HEK293 (cell line): ENCODE results near the gene GALT.

Experiments
- ATF2 ChIP-seq: fragments of 450-650 bp; formaldehyde crosslinking; IDR thresholded peaks from 2 replicates; pipeline ENCODE4 v1.5.1; 2016; ENCODE audit warnings: missing biosample characterization, missing genetic modification characterization, low read depth
- HOXA7 ChIP-seq: sonication (generic); formaldehyde crosslinking; IDR thresholded peaks from 2 replicates; pipeline ENCODE4 v1.8.1; 2022; ENCODE audit warnings: missing genetic modification reagents, borderline replicate concordance
- KLF1 ChIP-seq: fragments of 450-650 bp; formaldehyde crosslinking; IDR thresholded peaks from 2 replicates; pipeline ENCODE4 v1.5.1; 2016; ENCODE audit warnings: missing biosample characterization, missing genetic modification characterization
- KLF10 ChIP-seq: fragments of 450-650 bp; IDR thresholded peaks from 2 replicates; pipeline ENCODE4 v1.5.1; 2018; ENCODE audit warnings: missing biosample characterization, mild to moderate bottlenecking, missing genetic modification characterization
- KLF17 ChIP-seq: fragments of 450-650 bp; formaldehyde crosslinking; IDR thresholded peaks from 2 replicates; pipeline ENCODE4 v1.5.1; 2016; ENCODE audit warnings: missing biosample characterization, missing genetic modification characterization
- KLF9 ChIP-seq: fragments of 450-650 bp; formaldehyde crosslinking; IDR thresholded peaks from 2 replicates; pipeline ENCODE4 v1.5.1; 2016; ENCODE audit warnings: missing biosample characterization, missing genetic modification characterization, low read depth
- MEIS1 ChIP-seq: sonication (generic); formaldehyde crosslinking; IDR thresholded peaks from 2 replicates; pipeline ENCODE4 v1.8.1; 2022; ENCODE audit warnings: missing genetic modification reagents, mild to moderate bottlenecking, borderline replicate concordance
- PBX3 ChIP-seq: sonication (generic); formaldehyde crosslinking; IDR thresholded peaks from 2 replicates; pipeline ENCODE4 v1.8.1; 2022; ENCODE audit warnings: mild to moderate bottlenecking, moderate library complexity, missing genetic modification reagents
- SALL2 ChIP-seq: fragments of 450-650 bp; formaldehyde crosslinking; IDR thresholded peaks from 2 replicates; pipeline ENCODE4 v1.5.0; 2017; ENCODE audit warnings: missing biosample characterization, mild to moderate bottlenecking, missing genetic modification characterization, borderline replicate concordance
- SCRT1 ChIP-seq: fragments of 450-650 bp; formaldehyde crosslinking; IDR thresholded peaks from 2 replicates; pipeline ENCODE4 v1.5.1; 2016; ENCODE audit warnings: missing biosample characterization, missing genetic modification characterization, borderline replicate concordance
- ZIC2 ChIP-seq: fragments of 450-650 bp; formaldehyde crosslinking; IDR thresholded peaks from 2 replicates; pipeline ENCODE4 v1.5.1; 2016; ENCODE audit warnings: missing biosample characterization, missing genetic modification characterization
- ZNF155 ChIP-seq: fragments of 450-650 bp; formaldehyde crosslinking; IDR thresholded peaks from 2 replicates; pipeline ENCODE4 v1.5.1; 2016; ENCODE audit warnings: missing biosample characterization, missing genetic modification characterization
- ZNF175 ChIP-seq: fragments of 450-650 bp; formaldehyde crosslinking; IDR thresholded peaks from 2 replicates; pipeline ENCODE4 v1.5.1; 2016; ENCODE audit warnings: missing biosample characterization, missing genetic modification characterization
- ZNF311 ChIP-seq: fragments of 450-650 bp; formaldehyde crosslinking; IDR thresholded peaks from 2 replicates; pipeline ENCODE4 v1.5.1; 2017; ENCODE audit warnings: missing biosample characterization, missing genetic modification characterization, borderline replicate concordance
- ZNF362 ChIP-seq: fragments of 450-650 bp; formaldehyde crosslinking; IDR thresholded peaks from 2 replicates; pipeline ENCODE4 v1.5.1; 2016; ENCODE audit warnings: missing biosample characterization, missing genetic modification characterization
- ZNF521 ChIP-seq: fragments of 450-650 bp; formaldehyde crosslinking; IDR thresholded peaks from 2 replicates; pipeline ENCODE4 v1.5.1; 2017; ENCODE audit warnings: missing biosample characterization, mild to moderate bottlenecking, missing genetic modification characterization
- ZNF626 ChIP-seq: fragments of 450-650 bp; sonication (Bioruptor Pico); formaldehyde crosslinking; IDR thresholded peaks from 2 replicates; pipeline ENCODE4 v1.5.1; 2018; ENCODE audit warnings: missing biosample characterization, missing genetic modification characterization, inconsistent platforms
- ZNF707 ChIP-seq: fragments of 450-650 bp; formaldehyde crosslinking; IDR thresholded peaks from 2 replicates; pipeline ENCODE4 v1.5.1; 2016; ENCODE audit warnings: missing biosample characterization, missing genetic modification characterization
- ZNF768 ChIP-seq: fragments of 450-650 bp; formaldehyde crosslinking; IDR thresholded peaks from 2 replicates; pipeline ENCODE4 v1.5.1; 2018; ENCODE audit warnings: missing biosample characterization, mild to moderate bottlenecking, missing genetic modification characterization
- ZNF830 ChIP-seq: fragments of 450-650 bp; IDR thresholded peaks from 2 replicates; pipeline ENCODE4 v1.5.0; 2018; ENCODE audit warnings: missing biosample characterization, missing genetic modification characterization, low read depth, mild to moderate bottlenecking, moderate library complexity
- ZNF837 ChIP-seq: fragments of 450-650 bp; formaldehyde crosslinking; IDR thresholded peaks from 2 replicates; pipeline ENCODE4 v1.5.1; 2016; ENCODE audit warnings: missing biosample characterization, missing genetic modification characterization
- TF ChIP-seq, protein P1 (sequence below): fragments of 450-650 bp; formaldehyde crosslinking; IDR thresholded peaks from 2 replicates; pipeline ENCODE4 v1.5.1; 2016; ENCODE audit warnings: missing biosample characterization, missing genetic modification characterization
- TF ChIP-seq, protein P2 (sequence below): fragments of 450-650 bp; formaldehyde crosslinking; IDR thresholded peaks from 2 replicates; pipeline ENCODE4; 2016; ENCODE audit warnings: missing biosample characterization, missing genetic modification characterization
- TF ChIP-seq, protein P3 (sequence below): fragments of 450-650 bp; formaldehyde crosslinking; IDR thresholded peaks from 2 replicates; pipeline ENCODE4 v1.5.1; 2016; ENCODE audit warnings: missing biosample characterization, missing genetic modification characterization
- TF ChIP-seq, protein P4 (sequence below): fragments of 450-650 bp; formaldehyde crosslinking; IDR thresholded peaks from 2 replicates; pipeline ENCODE4 v1.5.1; 2016; ENCODE audit warnings: missing biosample characterization, missing genetic modification characterization, borderline replicate concordance
- TF ChIP-seq, protein P5 (sequence below): fragments of 450-650 bp; formaldehyde crosslinking; IDR thresholded peaks from 2 replicates; pipeline ENCODE4 v1.5.1; 2016; ENCODE audit warnings: missing biosample characterization, missing genetic modification characterization

GALT gene

GRCh38 chr9:34646211-34647083, at the start of gene GALT (continued):
- TF ChIP-seq, protein P1, sequence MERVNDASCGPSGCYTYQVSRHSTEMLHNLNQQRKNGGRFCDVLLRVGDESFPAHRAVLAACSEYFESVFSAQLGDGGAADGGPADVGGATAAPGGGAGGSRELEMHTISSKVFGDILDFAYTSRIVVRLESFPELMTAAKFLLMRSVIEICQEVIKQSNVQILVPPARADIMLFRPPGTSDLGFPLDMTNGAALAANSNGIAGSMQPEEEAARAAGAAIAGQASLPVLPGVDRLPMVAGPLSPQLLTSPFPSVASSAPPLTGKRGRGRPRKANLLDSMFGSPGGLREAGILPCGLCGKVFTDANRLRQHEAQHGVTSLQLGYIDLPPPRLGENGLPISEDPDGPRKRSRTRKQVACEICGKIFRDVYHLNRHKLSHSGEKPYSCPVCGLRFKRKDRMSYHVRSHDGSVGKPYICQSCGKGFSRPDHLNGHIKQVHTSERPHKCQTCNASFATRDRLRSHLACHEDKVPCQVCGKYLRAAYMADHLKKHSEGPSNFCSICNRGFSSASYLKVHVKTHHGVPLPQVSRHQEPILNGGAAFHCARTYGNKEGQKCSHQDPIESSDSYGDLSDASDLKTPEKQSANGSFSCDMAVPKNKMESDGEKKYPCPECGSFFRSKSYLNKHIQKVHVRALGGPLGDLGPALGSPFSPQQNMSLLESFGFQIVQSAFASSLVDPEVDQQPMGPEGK, result peak; percentile 91
- TF ChIP-seq KLF1 (0 out of 2 replicates have a peak, but pooled peaks have one; percentile 15), ZNF155 (tag by site-specific recombination) (no peak), PBX3 (no peak), ZNF830 (tag by site-specific recombination) (no peak), KLF17 (tag by site-specific recombination) (peak; percentile 53; the same call in 1 of the 2 replicates), KLF10 (tag by site-specific recombination) (peak; percentile 53; the same call in 1 of the 2 replicates), ZNF707 (tag by site-specific recombination) (no peak), ZNF362 (no peak), KLF9 (tag by site-specific recombination) (peak; percentile 86), ZNF837 (no peak), ZNF311 (tag by site-specific recombination) (no peak), ZNF768 (no peak), MEIS1 (no peak), SCRT1 (tag by site-specific recombination) (no peak), HOXA7 (no peak), ZNF175 (no peak), ZIC2 (peak; percentile 36; the same call in 1 of the 2 replicates), ATF2 (no peak), SALL2 (tag by site-specific recombination) (no peak), ZNF521 (tag by site-specific recombination) (no peak), ZNF626 (tag by site-specific recombination) (no peak)
- TF ChIP-seq, protein P2, sequence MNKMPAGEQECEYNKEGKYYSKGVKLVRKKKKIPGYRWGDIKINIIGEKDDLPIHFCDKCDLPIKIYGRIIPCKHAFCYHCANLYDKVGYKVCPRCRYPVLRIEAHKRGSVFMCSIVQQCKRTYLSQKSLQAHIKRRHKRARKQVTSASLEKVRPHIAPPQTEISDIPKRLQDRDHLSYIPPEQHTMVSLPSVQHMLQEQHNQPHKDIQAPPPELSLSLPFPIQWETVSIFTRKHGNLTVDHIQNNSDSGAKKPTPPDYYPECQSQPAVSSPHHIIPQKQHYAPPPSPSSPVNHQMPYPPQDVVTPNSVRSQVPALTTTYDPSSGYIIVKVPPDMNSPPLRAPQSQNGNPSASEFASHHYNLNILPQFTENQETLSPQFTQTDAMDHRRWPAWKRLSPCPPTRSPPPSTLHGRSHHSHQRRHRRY, result no peak
- TF ChIP-seq, protein P3, sequence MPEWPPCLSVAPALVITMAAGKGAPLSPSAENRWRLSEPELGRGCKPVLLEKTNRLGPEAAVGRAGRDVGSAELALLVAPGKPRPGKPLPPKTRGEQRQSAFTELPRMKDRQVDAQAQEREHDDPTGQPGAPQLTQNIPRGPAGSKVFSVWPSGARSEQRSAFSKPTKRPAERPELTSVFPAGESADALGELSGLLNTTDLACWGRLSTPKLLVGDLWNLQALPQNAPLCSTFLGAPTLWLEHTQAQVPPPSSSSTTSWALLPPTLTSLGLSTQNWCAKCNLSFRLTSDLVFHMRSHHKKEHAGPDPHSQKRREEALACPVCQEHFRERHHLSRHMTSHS (tag by site-specific recombination), result no peak
- TF ChIP-seq, protein P4, sequence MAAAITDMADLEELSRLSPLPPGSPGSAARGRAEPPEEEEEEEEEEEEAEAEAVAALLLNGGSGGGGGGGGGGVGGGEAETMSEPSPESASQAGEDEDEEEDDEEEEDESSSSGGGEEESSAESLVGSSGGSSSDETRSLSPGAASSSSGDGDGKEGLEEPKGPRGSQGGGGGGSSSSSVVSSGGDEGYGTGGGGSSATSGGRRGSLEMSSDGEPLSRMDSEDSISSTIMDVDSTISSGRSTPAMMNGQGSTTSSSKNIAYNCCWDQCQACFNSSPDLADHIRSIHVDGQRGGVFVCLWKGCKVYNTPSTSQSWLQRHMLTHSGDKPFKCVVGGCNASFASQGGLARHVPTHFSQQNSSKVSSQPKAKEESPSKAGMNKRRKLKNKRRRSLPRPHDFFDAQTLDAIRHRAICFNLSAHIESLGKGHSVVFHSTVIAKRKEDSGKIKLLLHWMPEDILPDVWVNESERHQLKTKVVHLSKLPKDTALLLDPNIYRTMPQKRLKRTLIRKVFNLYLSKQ, result no peak
- TF ChIP-seq, protein P5, sequence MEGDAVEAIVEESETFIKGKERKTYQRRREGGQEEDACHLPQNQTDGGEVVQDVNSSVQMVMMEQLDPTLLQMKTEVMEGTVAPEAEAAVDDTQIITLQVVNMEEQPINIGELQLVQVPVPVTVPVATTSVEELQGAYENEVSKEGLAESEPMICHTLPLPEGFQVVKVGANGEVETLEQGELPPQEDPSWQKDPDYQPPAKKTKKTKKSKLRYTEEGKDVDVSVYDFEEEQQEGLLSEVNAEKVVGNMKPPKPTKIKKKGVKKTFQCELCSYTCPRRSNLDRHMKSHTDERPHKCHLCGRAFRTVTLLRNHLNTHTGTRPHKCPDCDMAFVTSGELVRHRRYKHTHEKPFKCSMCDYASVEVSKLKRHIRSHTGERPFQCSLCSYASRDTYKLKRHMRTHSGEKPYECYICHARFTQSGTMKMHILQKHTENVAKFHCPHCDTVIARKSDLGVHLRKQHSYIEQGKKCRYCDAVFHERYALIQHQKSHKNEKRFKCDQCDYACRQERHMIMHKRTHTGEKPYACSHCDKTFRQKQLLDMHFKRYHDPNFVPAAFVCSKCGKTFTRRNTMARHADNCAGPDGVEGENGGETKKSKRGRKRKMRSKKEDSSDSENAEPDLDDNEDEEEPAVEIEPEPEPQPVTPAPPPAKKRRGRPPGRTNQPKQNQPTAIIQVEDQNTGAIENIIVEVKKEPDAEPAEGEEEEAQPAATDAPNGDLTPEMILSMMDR, result peak; percentile 98
